ENCODE measurements around the gene SCYL2.

The SCYL2 gene

GRCh38 chr12:100324498-100324897 is 57.5 kb downstream of the SCYL2 start:
- ATAC-seq, result no peak
- TF ChIP-seq SNAI2 (CRISPR knock-in tag; IDR thresholded peaks at IDR 0.05) (no peak), ISL1 (CRISPR knock-in tag; IDR thresholded peaks at IDR 0.05) (no peak), CREB5 (CRISPR knock-in tag; IDR thresholded peaks at IDR 0.05; ENCODE audit: low read depth) (no peak), TOX (CRISPR knock-in tag; IDR thresholded peaks at IDR 0.05; ENCODE audit: borderline replicate concordance) (no peak), POU6F1 (CRISPR knock-in tag; IDR thresholded peaks at IDR 0.05; ENCODE audit: borderline replicate concordance, low read depth) (no peak), ZNF8 (CRISPR knock-in tag; IDR thresholded peaks at IDR 0.05) (no peak), PATZ1 (CRISPR knock-in tag; IDR thresholded peaks at IDR 0.05; ENCODE audit: borderline replicate concordance) (no peak), RARB (CRISPR knock-in tag; IDR thresholded peaks at IDR 0.05) (no peak), ZFP3 (CRISPR knock-in tag; IDR thresholded peaks at IDR 0.05) (no peak), CSDC2 (CRISPR knock-in tag; IDR thresholded peaks at IDR 0.05) (no peak), TSHZ2 (CRISPR knock-in tag; IDR thresholded peaks at IDR 0.05) (no peak)

GRCh38 chr12:100326208-100326607 is 59.2 kb downstream of the SCYL2 start:
- ATAC-seq, result no peak
- no peak for TF ChIP-seq ZFP3 (CRISPR knock-in tag; IDR thresholded peaks at IDR 0.05)
- TF ChIP-seq POU6F1 (CRISPR knock-in tag; IDR thresholded peaks at IDR 0.05; ENCODE audit: borderline replicate concordance, low read depth), result no peak
- no peak for TF ChIP-seq BACH2 (CRISPR knock-in tag; IDR thresholded peaks at IDR 0.05; ENCODE audit: borderline replicate concordance)
- no peak for TF ChIP-seq TOX (CRISPR knock-in tag; IDR thresholded peaks at IDR 0.05; ENCODE audit: borderline replicate concordance)
- TF ChIP-seq, protein P1, sequence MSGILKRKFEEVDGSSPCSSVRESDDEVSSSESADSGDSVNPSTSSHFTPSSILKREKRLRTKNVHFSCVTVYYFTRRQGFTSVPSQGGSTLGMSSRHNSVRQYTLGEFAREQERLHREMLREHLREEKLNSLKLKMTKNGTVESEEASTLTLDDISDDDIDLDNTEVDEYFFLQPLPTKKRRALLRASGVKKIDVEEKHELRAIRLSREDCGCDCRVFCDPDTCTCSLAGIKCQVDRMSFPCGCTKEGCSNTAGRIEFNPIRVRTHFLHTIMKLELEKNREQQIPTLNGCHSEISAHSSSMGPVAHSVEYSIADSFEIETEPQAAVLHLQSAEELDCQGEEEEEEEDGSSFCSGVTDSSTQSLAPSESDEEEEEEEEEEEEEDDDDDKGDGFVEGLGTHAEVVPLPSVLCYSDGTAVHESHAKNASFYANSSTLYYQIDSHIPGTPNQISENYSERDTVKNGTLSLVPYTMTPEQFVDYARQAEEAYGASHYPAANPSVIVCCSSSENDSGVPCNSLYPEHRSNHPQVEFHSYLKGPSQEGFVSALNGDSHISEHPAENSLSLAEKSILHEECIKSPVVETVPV (CRISPR knock-in tag; IDR thresholded peaks at IDR 0.05), result no peak
- TF ChIP-seq PPARA (CRISPR knock-in tag; IDR thresholded peaks at IDR 0.05; ENCODE audit: borderline replicate concordance), result no peak
- no peak for TF ChIP-seq ZNF8 (CRISPR knock-in tag; IDR thresholded peaks at IDR 0.05)
- no peak for TF ChIP-seq OSR1 (CRISPR knock-in tag; IDR thresholded peaks at IDR 0.05)
- TF ChIP-seq CREB5 (CRISPR knock-in tag; IDR thresholded peaks at IDR 0.05; ENCODE audit: low read depth), result no peak
- TF ChIP-seq ISL1 (CRISPR knock-in tag; IDR thresholded peaks at IDR 0.05), result no peak
- TF ChIP-seq ZNF70 (CRISPR knock-in tag; IDR thresholded peaks at IDR 0.05), result no peak

DNA sequence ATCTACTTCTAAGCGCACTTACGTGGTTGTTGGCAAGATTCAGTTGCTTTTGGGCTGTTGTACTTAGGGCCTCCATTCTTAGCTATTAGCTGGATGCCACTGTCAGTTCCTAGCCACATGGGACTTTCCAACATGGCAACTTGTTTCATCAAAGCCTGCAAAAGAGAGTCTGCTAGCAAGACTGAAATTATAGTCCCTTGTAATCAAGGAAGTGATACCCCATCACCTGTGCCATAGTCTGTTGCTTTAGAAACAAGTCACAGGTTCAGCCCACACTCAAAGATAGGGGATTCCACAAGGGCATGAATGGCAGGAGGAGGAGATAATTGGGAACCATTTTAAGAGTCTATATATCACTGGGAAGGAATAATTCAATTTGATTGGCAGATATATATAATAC is 62.8 kb downstream of the SCYL2 start:
- ATAC-seq, result no peak
- TF ChIP-seq TCF4 (CRISPR knock-in tag; IDR thresholded peaks at IDR 0.05; ENCODE audit: borderline replicate concordance) (no peak), CREB5 (CRISPR knock-in tag; IDR thresholded peaks at IDR 0.05; ENCODE audit: low read depth) (no peak), ARNTL (CRISPR knock-in tag; IDR thresholded peaks at IDR 0.05; ENCODE audit: borderline replicate concordance, low read depth) (no peak), SNAI2 (CRISPR knock-in tag; IDR thresholded peaks at IDR 0.05) (no peak), PATZ1 (CRISPR knock-in tag; IDR thresholded peaks at IDR 0.05; ENCODE audit: borderline replicate concordance) (no peak)
- TF ChIP-seq, protein P1 (CRISPR knock-in tag; IDR thresholded peaks at IDR 0.05), result no peak
